SU-DHL-6 (cell line): ENCODE measurements around the gene KRT31.
"Not testable (repeated sequence)": the region's sequence is repeated elsewhere in the genome, so short reads cannot be mapped to it uniquely, and the experiment has no call there.

Experiments used
- H2AFZ ChIP-seq: fragments of 200-600 bp; sonication (generic); 2 replicates; pipeline ENCODE4 v1.6.1; 2014; ENCODE audit warnings: low read depth, mild to moderate bottlenecking, moderate library complexity, mixed read lengths, antibody characterized with exemption, low read length; ENCODE audit not compliant: severe bottlenecking
- H3F3A ChIP-seq: fragments of 200-600 bp; shearing (Covaris generic); 2 replicates; pipeline ENCODE4 v1.6.0; 2016; ENCODE audit warnings: antibody characterized with exemption, mild to moderate bottlenecking; ENCODE audit not compliant: insufficient read depth
- H3K27ac ChIP-seq: fragments of 200-600 bp; sonication (generic); 2 replicates; pipeline ENCODE4 v1.5.1; 2016; ENCODE audit warnings: low read depth, mild to moderate bottlenecking, low read length, moderate library complexity, mixed read lengths
- H3K27me3 ChIP-seq: fragments of 200-600 bp; sonication (generic), shearing (Covaris generic); 2 replicates; pipeline ENCODE4 v1.6.0; 2014; ENCODE audit warnings: mild to moderate bottlenecking, low read length
- H3K36me3 ChIP-seq: fragments of 200-600 bp; sonication (generic); 2 replicates; pipeline ENCODE4 v1.6.1; 2014; ENCODE audit warnings: mild to moderate bottlenecking, low read length, mixed read lengths
- H3K4me2 ChIP-seq: fragments of 300-600, 200-600 bp; shearing (Covaris generic), sonication (generic); 2 replicates; pipeline ENCODE4 v1.6.0; 2014; ENCODE audit warnings: low read length, low read depth, mild to moderate bottlenecking; ENCODE audit not compliant: poor library complexity, severe bottlenecking
- H3K4me3 ChIP-seq: fragments of 200-600 bp; sonication (generic); 2 replicates; pipeline ENCODE4 v1.5.1; 2014; ENCODE audit warnings: antibody characterized with exemption, low read length, mild to moderate bottlenecking, mixed read lengths; ENCODE audit not compliant: insufficient read depth, poor library complexity, severe bottlenecking
- H3K79me2 ChIP-seq: fragments of 200-600 bp; sonication (generic); 2 replicates; pipeline ENCODE4 v1.6.1; 2014; ENCODE audit warnings: mild to moderate bottlenecking, low read length, moderate library complexity; ENCODE audit not compliant: insufficient read depth
- H3K9ac ChIP-seq: fragments of 200-600 bp; sonication (generic); 2 replicates; pipeline ENCODE4 v1.7.0; 2014; ENCODE audit warnings: mild to moderate bottlenecking, low read length
- H3K9me2 ChIP-seq: fragments of 200-600 bp; sonication (generic); replicated peaks from 2 replicates; pipeline ENCODE4 v1.6.1; 2014; ENCODE audit warnings: low read length; ENCODE audit not compliant: insufficient read depth
- H3K9me3 ChIP-seq: fragments of 200-600 bp; sonication (generic); 2 replicates; pipeline ENCODE4 v1.6.1; 2014; ENCODE audit warnings: low read length, mixed read lengths; ENCODE audit not compliant: insufficient read depth
- H4K20me1 ChIP-seq: fragments of 200-600 bp; sonication (generic); 2 replicates; pipeline ENCODE4 v1.6.1; 2014; ENCODE audit warnings: low read depth, mild to moderate bottlenecking, antibody characterized with exemption, low read length, moderate library complexity, mixed read lengths
- EZH2phosphoT487 ChIP-seq: fragments of 200-600 bp; sonication (generic), shearing (Covaris generic); conservative IDR thresholded peaks from 2 replicates; pipeline ENCODE4 v1.6.1; 2018; ENCODE audit warnings: mild to moderate bottlenecking, antibody characterized with exemption, low read length, moderate library complexity, mixed read lengths
- TF ChIP-seq, protein P1 (sequence below): fragments of 200-600 bp; sonication (generic); IDR thresholded peaks from one replicate; pipeline ENCODE4 v1.5.1; 2017; ENCODE audit warnings: antibody characterized with exemption, mild to moderate bottlenecking, low read length, moderate library complexity; ENCODE audit not compliant: insufficient read depth, poor library complexity, severe bottlenecking

Gene KRT31

DNA sequence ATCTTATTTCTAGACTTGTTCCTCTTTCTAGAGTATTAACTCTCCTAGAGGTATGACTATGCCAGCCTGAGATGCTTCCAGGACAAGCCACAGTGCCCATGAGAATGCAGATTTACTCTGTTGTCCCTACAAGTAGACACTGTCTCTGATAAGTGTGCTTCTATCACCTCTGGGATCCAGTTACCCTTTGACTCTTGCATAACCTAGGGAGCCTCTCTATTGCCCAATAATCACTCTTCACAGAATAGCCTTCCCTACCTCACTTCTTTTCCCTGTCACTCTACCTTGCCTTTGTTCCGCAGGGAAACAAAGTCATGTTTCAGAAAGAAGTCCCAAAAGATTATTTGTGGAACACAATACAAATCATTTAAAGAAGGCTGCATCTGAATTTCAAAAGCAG, 13.7 kb downstream of the KRT31 start:
- no peak overlapping the region for H2AFZ ChIP-seq
- no peak overlapping the region for H3K9ac ChIP-seq
- H4K20me1 ChIP-seq = no peaks in the 10 kb centered on the region
- H3K9me2 ChIP-seq = no peaks in the 10 kb centered on the region
- H3K9me3 ChIP-seq = no peaks in the 10 kb centered on the region
- no peaks in the 10 kb centered on the region for H3F3A ChIP-seq
- H3K36me3 ChIP-seq = no peaks in the 10 kb centered on the region
- 0 out of 2 replicates have a peak, but pooled peaks cover 3% of the 10 kb centered on the region for H3K27me3 ChIP-seq
- no peaks in the 10 kb centered on the region for H3K79me2 ChIP-seq
- H3K4me2 ChIP-seq = no peak overlapping the region
- no peak overlapping the region for H3K27ac ChIP-seq
- no peak overlapping the region for H3K4me3 ChIP-seq
- TF ChIP-seq, protein P1, sequence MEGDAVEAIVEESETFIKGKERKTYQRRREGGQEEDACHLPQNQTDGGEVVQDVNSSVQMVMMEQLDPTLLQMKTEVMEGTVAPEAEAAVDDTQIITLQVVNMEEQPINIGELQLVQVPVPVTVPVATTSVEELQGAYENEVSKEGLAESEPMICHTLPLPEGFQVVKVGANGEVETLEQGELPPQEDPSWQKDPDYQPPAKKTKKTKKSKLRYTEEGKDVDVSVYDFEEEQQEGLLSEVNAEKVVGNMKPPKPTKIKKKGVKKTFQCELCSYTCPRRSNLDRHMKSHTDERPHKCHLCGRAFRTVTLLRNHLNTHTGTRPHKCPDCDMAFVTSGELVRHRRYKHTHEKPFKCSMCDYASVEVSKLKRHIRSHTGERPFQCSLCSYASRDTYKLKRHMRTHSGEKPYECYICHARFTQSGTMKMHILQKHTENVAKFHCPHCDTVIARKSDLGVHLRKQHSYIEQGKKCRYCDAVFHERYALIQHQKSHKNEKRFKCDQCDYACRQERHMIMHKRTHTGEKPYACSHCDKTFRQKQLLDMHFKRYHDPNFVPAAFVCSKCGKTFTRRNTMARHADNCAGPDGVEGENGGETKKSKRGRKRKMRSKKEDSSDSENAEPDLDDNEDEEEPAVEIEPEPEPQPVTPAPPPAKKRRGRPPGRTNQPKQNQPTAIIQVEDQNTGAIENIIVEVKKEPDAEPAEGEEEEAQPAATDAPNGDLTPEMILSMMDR = no peak
- no peak for TF ChIP-seq EZH2phosphoT487

DNA sequence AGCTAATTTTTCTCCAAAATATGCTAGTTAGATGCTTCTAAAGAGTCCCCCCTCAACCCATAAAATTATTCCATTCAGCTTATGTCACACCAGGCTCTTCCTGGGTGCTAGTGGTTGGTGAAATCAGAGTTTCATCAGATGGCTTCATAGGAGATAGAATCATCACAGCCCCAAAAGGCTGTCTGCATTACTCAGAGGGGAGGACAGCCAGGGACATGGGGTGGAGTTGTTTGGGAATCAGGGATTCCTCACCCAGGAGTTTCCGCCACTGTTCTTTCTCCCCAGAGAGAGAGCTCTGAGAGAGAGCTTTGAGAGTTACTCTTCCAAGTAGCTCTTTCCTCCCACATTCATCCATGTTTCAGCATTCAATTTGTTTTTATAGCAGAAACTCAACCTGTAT, 15.0 kb downstream of the KRT31 start:
- no peaks in the 10 kb centered on the region for H4K20me1 ChIP-seq
- H3F3A ChIP-seq = no peaks in the 10 kb centered on the region
- no peaks in the 10 kb centered on the region for H3K9me2 ChIP-seq
- H3K9ac ChIP-seq = no peak overlapping the region
- H3K27ac ChIP-seq = no peak overlapping the region
- H3K4me2 ChIP-seq = no peak overlapping the region
- H3K9me3 ChIP-seq = no peaks in the 10 kb centered on the region
- H3K36me3 ChIP-seq = no peaks in the 10 kb centered on the region
- TF ChIP-seq EZH2phosphoT487 = no peak
- TF ChIP-seq, protein P1 = no peak
- no peak overlapping the region for H2AFZ ChIP-seq
- no peaks in the 10 kb centered on the region for H3K79me2 ChIP-seq
- no peak overlapping the region for H3K4me3 ChIP-seq
- 0 out of 2 replicates have a peak, but pooled peaks cover 3% of the 10 kb centered on the region for H3K27me3 ChIP-seq

DNA sequence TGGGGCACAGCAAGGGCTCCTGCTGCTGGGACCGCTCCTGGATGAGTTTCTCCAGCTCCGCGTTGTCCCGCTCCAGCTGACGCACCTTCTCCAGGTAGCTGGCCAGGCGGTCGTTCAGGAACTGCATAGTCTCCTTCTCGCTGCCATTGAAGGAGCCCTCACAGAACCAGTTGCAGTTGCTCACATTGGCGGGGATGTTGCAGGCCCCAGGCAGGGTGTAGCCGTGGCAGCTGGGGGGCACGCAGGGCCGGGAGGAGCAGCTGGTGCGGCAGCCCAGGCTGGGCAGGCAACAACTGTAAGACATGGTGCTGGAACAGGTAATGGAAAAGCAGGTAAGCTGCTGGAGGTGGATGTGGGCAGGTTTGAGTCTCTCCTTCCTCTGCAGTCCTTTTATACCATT, 15.5 kb downstream of the KRT31 start, which contains the start of gene KRT34:
Gene KRT34, minus strand, starts transcription at position 364 of the 400 bp plus-strand sequence. Its CDS starts 60 bp downstream, at position 304.
- H3K9me2 ChIP-seq, H3K4me2 ChIP-seq, H3K79me2 ChIP-seq, H3K27ac ChIP-seq, H4K20me1 ChIP-seq, H3F3A ChIP-seq, H3K4me3 ChIP-seq, H3K27me3 ChIP-seq, H2AFZ ChIP-seq, H3K36me3 ChIP-seq, H3K9me3 ChIP-seq, H3K9ac ChIP-seq: not testable (repeated sequence)

DNA sequence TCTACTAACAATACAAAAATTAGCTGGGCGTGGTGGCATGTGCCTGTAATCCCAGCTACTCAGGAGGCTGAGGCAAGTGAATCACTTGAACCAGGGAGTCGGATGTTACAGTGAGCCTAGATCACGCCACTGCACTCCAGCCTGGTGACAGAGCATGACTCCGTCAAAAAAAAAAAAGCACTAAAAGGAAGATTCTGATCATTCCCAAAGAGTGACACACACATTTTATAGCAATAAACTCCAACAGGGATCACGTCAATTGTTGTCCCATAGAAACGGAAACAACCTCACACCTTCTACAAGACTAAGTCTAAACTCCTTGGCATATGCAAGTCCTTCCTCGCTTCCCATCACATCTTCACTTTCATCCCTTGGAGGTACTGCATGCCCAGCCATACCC, 17.3 kb downstream of the KRT31 start:
- not testable (repeated sequence) for H4K20me1 ChIP-seq, H2AFZ ChIP-seq, H3K9me3 ChIP-seq, H3K79me2 ChIP-seq, H3K27ac ChIP-seq, H3K4me2 ChIP-seq, H3K4me3 ChIP-seq, H3K27me3 ChIP-seq, H3K36me3 ChIP-seq, H3K9ac ChIP-seq, H3K9me2 ChIP-seq, H3F3A ChIP-seq
